Lower lobe of right lung (tissue), 2 donors: ENCODE results near the gene TRIM9. TPM values are rescaled to one million over a fixed set of nuclear protein-coding genes. Genes with fewer than 3 reads are reported as not detected.

ENCODE experiments used
- ATAC-seq, 2 donors: fragments of 200-7000 bp; cut with Tn5 transposase; one replicate each; pipeline ENCODE4 v1.9.1; 2020 to 2022; ENCODE audit warnings: mild to moderate bottlenecking in 2 of 2, moderate library complexity in 2 of 2
- DNase-seq: peaks from one replicate; pipeline ENCODE4 v3.0.0-alpha.2; 2020
- H3K27ac ChIP-seq: fragments of 200-600 bp; one replicate; pipeline ENCODE4 v1.8.0; 2022
- H3K27me3 ChIP-seq: fragments of 200-600 bp; one replicate; pipeline ENCODE4 v1.8.0; 2022; ENCODE audit warnings: low read depth
- H3K36me3 ChIP-seq: fragments of 200-600 bp; one replicate; pipeline ENCODE4 v1.8.0; 2022; ENCODE audit warnings: mild to moderate bottlenecking
- H3K4me1 ChIP-seq: fragments of 200-600 bp; one replicate; pipeline ENCODE4 v1.8.0; 2022
- H3K4me3 ChIP-seq: fragments of 200-600 bp; one replicate; pipeline ENCODE4 v1.8.0; 2022; ENCODE audit warnings: mild to moderate bottlenecking
- H3K9me3 ChIP-seq: fragments of 200-600 bp; one replicate; pipeline ENCODE4 v1.8.0; 2022
- intact Hi-C: fragments of 100-400 bp; cut with DNase I; formaldehyde crosslinking; loops from one replicate; pipeline ENCODE4 v1.11.0; 2022
- total RNA-seq: library from RNA; stranded (reverse); fragmentation: NEBNext Ultra II Directional; extraction: Animal tissue kit (Norgen Biotek cat#: 25700); gene quantifications from one replicate; pipeline ENCODE4 v1.2.1, GENCODE V29; 2021
- TF ChIP-seq, protein P1 (sequence below): fragments of 200-600 bp; IDR thresholded peaks from one replicate; pipeline ENCODE4 v1.8.0; 2022; ENCODE audit warnings: antibody characterized with exemption, mild to moderate bottlenecking
- donor health status: DM: no; HTN: yes; CAD: no; lungs with severe emphysema.

TRIM9 gene
- total RNA-seq, 1 donor from 2014 or later: 0.92 TPM

DNA sequence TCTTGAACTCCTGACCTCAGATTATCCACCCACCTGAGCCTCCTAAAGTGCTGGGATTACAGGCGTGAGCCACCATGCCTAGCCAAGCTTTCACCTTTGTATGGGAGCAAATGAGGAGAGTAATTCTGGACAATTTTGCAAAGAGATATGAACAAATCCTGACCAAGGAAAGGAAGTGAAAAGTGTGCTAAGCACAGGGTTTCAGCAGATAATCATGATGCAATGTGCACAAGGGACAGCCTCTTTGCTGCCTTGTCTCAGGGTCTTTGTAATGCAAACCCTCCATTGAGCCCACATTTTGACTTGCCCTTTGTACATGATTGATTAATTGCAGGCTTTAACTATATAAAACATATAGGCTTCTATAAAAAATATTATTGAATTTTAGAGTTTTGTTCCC is 141.4 kb downstream of the TRIM9 start:
- TF ChIP-seq, protein P1, sequence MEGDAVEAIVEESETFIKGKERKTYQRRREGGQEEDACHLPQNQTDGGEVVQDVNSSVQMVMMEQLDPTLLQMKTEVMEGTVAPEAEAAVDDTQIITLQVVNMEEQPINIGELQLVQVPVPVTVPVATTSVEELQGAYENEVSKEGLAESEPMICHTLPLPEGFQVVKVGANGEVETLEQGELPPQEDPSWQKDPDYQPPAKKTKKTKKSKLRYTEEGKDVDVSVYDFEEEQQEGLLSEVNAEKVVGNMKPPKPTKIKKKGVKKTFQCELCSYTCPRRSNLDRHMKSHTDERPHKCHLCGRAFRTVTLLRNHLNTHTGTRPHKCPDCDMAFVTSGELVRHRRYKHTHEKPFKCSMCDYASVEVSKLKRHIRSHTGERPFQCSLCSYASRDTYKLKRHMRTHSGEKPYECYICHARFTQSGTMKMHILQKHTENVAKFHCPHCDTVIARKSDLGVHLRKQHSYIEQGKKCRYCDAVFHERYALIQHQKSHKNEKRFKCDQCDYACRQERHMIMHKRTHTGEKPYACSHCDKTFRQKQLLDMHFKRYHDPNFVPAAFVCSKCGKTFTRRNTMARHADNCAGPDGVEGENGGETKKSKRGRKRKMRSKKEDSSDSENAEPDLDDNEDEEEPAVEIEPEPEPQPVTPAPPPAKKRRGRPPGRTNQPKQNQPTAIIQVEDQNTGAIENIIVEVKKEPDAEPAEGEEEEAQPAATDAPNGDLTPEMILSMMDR: no peak
- no peak for DNase-seq
- H3K4me1 ChIP-seq: no peaks in the 10 kb centered on the region
- no peak overlapping the region for H3K4me3 ChIP-seq
- no peaks in the 10 kb centered on the region for H3K9me3 ChIP-seq
- no peak overlapping the region for H3K27ac ChIP-seq
- intact Hi-C loops: no loop called here
- H3K36me3 ChIP-seq: no peaks in the 10 kb centered on the region
- ATAC-seq: peak in 1 of 2 donors; percentile 21
- H3K27me3 ChIP-seq: no peaks in the 10 kb centered on the region

- Histone ChIP-seq H3K4me3 (no peak overlapping the region), H3K27ac (no peak overlapping the region), H3K36me3 (no peaks in the 10 kb centered on the region), H3K9me3 (no peaks in the 10 kb centered on the region), H3K4me1 (no peaks in the 10 kb centered on the region), H3K27me3 (no peaks in the 10 kb centered on the region)
- DNase-seq (no peak), ATAC-seq (no peak)
- TF ChIP-seq, protein P1: no peak
- intact Hi-C loops: no loop called here
Measured at GRCh38 chr14:50951032-50951431, 143.9 kb downstream of the TRIM9 start.

DNA sequence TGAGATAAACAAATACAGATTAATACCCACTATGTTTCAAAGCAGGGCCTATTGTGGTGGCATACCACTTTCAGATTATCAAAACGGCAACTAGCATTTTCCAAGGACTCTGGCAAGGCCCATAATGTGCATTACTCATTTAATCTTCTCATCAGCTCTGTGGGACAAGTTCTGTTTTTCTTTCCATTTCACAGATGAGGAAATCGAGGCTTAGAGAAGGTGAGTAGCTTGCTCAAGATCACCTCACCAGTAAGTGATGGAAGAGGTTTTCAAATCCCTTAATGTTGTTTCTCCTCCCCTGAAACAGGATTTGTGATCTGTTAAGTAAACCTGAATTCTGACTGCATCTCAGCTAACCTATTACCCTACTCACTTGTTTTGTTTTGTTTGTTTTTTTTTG is 146.7 kb downstream of the TRIM9 start:
- H3K27ac ChIP-seq: no peak overlapping the region
- intact Hi-C loops: no loop called here
- no peak for ATAC-seq
- no peak for DNase-seq
- no peak overlapping the region for H3K4me3 ChIP-seq
- H3K4me1 ChIP-seq: no peaks in the 10 kb centered on the region
- TF ChIP-seq, protein P1: no peak
- H3K9me3 ChIP-seq: no peaks in the 10 kb centered on the region
- no peaks in the 10 kb centered on the region for H3K36me3 ChIP-seq
- H3K27me3 ChIP-seq: no peaks in the 10 kb centered on the region

DNA sequence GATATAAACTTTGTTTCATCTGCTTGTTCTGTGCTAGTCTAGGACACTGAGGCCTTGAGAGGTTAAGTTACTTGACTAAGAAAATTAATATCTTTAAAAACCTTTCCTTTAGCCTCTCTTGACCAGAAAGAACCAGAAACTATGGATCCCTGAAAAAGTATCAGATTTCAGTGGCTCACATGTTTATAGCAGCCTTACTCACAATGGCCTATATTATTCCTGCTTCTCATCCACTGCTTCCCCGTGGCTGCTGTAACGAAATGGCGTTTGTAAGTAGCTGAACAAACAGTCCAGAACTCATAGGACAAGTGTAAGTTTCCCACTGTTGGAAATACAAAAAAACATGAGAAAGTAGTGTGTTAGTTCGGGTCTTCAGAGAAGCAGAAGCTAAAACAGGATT is 147.5 kb downstream of the TRIM9 start:
- no peaks in the 10 kb centered on the region for H3K27me3 ChIP-seq
- H3K4me1 ChIP-seq: no peaks in the 10 kb centered on the region
- DNase-seq (no peak), ATAC-seq (no peak)
- no peak overlapping the region for H3K27ac ChIP-seq
- no peaks in the 10 kb centered on the region for H3K9me3 ChIP-seq
- H3K4me3 ChIP-seq: no peak overlapping the region
- intact Hi-C loops: no loop called here
- TF ChIP-seq, protein P1: no peak
- H3K36me3 ChIP-seq: no peaks in the 10 kb centered on the region

DNA sequence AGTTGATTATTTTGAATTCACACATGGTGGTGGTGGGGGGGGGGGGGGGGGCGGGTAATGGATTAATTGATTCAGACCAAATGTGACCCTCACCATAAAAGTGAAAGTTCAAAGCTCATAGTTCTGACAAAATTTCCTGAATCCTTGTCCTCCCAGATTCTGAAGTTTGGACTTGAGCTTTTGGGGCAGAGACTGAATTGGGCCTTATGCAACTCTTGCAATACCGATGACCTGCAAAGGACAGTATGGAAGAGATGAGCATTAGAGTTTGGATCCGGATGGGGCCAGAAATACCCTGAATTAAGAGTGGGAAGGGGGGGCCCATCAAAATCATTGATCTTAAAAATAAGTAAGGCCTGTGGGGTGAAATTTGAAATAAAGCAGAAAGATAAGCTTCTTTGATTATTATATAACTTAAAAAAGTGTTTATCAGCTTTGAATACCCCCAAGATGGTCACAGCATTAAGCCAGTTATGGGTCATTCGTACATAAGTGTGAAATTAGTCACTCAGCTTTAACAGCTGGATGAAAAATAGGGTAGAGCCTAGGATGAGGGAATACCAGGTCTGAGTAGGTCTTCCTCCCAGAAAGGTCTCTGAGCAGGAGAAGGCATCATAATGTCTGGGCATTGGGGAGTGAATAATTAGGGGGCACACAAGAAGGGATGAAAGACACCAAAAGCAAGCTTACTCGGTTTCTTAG is 148.5 kb downstream of the TRIM9 start:
- intact Hi-C loops: no loop called here
- TF ChIP-seq, protein P1: no peak
- no peaks in the 10 kb centered on the region for H3K27me3 ChIP-seq

More for the DNA sequence above, 148.5 kb downstream of the TRIM9 start:
- Histone ChIP-seq H3K9me3 (no peaks in the 10 kb centered on the region), H3K27ac (no peak overlapping the region), H3K4me1 (no peaks in the 10 kb centered on the region), H3K4me3 (no peak overlapping the region), H3K36me3 (no peaks in the 10 kb centered on the region)
- no peak for ATAC-seq
- no peak for DNase-seq
